HG02970 (cell line): ENCODE results near the gene SLC9A1.
A peak's percentile ranks its signal among the peaks of the same experiment; 100 is the strongest.
"Not testable (repeated sequence)": the region's sequence is repeated elsewhere in the genome, so short reads cannot be mapped to it uniquely, and the experiment has no call there.

Experiments
- ATAC-seq: cut with Tn5 transposase; IDR thresholded peaks from one replicate; pipeline ENCODE4 v1.9.1; 2021; ENCODE audit warnings: mild to moderate bottlenecking, moderate library complexity, moderate number of reproducible peaks; ENCODE audit not compliant: unreplicated experiment, low FRiP score

SLC9A1 gene

DNA sequence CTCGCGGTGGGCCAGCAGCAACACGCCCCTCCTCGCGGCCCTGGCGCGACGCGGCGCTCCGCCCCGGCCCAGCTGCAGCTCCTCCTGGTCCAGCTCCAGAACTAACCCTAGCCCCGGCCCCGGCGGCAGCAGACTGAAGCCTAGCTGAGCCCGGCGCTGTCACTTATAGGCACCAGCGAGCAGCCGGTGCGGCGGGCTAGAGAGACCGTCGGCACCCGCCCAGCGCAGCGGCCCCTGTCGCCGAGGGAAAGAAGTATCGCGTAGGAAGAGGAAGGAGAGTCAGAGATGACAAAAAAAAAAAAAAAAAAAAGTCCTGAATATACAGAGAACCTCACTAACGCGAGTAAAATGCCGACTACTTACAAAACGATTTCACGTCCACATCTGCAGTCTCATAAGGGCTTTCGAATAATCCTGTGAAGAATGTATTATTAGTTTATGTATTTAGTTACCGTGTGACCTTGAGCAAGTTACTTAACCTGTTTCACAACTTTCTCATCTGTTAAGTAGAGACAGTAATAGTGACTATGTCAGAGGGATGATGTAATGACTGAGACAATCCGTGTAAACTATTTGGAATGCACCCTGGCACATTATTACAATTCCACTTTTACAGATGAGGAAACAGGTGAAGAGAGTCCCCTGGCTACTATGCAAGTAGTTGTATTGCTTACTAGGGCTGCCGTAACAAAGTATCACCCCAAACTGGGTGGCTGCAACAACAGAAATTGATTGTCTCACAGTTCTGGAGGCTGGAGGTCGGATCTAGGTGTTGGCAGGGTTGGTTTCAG, at the start of gene SLC9A1:
TSS of gene SLC9A1 (minus strand) at position 135 of the 791 bp plus-strand sequence. CDS start 791 bp downstream, outside the sequence.
- ATAC-seq, result peak; percentile 87

DNA sequence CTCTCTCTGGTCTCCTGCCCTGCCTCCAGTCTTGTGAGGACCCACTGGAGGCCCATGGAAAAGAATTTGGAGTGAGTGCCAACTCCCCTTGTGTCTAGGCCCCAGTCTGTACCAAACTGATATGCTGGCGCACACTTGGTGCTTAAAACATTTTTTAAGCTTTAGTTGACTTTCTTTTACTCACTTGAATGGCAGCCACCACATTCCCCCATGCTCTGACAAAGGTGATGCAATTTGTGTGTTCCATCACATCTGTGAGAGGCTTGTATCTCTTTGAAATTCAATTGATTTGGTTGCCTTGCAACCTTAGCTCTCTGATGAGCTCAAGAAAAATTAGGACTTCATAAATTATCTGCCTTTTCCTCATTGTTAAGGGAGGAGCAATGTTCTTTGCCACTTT, 49.0 kb upstream of the SLC9A1 start:
- ATAC-seq, result no peak

- no peak for ATAC-seq
Observed at GRCh38 chr1:27201295-27201694, 46.4 kb upstream of the SLC9A1 start.

GRCh38 chr1:27193194-27193593, 38.3 kb upstream of the SLC9A1 start:
- no peak for ATAC-seq

- ATAC-seq, result no peak
Observed at GRCh38 chr1:27192039-27192529, 37.2 kb upstream of the SLC9A1 start.

- not testable (repeated sequence) for ATAC-seq
Observed at GRCh38 chr1:27184665-27185064, 29.7 kb upstream of the SLC9A1 start.

- ATAC-seq, result no peak
Observed at GRCh38 chr1:27179979-27180378, 25.1 kb upstream of the SLC9A1 start.

DNA sequence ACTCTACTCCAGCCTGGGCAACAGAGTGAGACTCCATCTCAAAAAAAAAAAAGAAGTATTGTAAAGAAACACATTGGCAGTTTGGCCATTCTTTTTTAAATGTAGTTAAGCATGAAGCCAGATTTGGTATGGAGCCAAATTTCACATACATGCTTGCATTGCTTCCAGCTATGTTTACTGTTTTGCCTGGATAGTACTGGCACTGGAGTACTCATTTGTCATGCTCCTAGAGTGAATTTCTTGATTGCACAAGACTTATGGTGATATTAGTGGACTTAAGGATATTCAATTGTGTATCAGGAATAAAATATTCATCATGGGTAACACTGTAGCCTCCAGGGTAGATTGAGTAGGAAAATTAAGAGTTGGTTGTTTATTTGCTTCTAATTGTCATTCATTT, 24.5 kb upstream of the SLC9A1 start:
- no peak for ATAC-seq

DNA sequence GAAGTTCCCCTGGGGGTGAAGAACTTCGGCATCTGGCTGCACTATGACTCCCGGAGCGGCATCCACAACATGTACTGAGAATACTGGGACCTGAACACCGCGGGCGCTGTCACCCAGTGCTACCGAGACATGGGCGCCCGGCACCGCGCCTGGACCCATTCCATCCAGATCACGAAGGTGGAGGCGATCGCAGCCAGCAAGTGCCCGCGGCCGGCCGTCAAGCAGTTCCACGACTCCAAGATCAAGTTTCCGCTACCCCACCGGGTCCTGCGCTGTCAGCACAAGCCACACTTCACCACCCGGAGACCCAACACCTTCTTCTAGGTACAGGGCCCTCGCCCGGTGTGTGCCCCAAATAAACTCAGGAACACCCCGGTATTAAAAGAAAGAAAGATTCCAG, 22.0 kb upstream of the SLC9A1 start:
- no peak for ATAC-seq

GRCh38 chr1:27176323-27176722, 21.4 kb upstream of the SLC9A1 start:
- ATAC-seq, result no peak

GRCh38 chr1:27172992-27173391, 18.1 kb upstream of the SLC9A1 start:
- ATAC-seq, result not testable (repeated sequence)

GRCh38 chr1:27166929-27167328, 12.0 kb upstream of the SLC9A1 start:
- no peak for ATAC-seq

DNA sequence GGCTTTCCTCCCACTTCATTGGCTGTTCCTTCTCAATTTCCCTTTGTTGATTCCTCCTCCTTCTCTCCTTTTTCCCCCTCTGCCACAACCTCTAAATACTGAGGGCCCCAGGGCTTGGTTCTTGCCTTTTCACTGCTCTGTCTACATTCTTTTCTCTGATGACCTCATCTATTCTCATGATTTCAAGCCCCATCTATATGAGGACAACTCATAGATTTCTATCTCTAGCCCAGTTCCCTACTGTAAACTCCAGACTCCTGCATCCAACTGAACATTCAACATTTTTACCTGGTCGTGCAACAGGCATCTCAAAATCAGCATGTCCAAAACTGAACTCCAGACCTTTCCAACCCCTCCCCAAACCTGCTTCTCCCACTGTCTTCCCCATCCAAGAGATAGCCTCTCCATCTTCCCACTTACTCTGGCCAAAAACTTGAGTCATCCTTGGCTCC, 11.5 kb upstream of the SLC9A1 start:
- ATAC-seq, result no peak

DNA sequence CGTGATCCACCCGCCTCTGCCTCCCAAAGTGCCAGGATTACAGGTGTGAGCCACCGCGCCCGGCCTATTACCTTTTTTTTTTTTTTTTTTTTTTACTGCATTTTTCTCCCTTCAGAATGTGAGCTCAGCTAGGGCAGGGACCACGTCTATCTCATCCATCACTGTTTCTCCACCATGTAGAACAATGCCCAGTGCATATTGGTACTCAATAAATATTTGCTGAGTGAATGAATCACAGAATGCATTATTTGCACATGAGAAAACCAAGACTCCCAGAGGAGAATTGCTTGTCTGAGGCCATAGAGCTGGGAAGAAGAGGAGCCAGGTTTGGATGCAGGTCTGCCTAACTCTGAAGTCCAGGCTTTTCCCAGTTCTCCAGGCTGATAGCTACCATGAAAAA, 8.2 kb upstream of the SLC9A1 start:
- ATAC-seq, result no peak

DNA sequence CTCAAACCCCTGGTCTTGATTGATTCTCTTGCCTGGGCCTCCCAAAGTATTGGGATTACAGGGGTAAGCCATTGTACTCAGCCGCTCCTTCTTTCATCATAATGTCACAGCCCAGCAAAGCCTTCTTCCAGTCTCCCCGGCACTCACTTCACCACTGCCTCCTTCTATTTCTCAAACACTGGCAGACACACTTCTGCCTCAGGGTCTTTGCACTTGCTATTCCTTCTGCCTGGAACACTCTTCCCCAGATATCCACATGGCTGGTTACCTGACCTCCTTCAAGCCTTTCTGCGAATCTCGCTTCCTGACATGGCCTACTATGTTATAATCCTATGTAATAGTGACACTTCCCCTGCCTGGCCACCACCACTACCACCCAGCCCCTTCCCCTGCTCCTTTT, 7.2 kb upstream of the SLC9A1 start:
- no peak for ATAC-seq

DNA sequence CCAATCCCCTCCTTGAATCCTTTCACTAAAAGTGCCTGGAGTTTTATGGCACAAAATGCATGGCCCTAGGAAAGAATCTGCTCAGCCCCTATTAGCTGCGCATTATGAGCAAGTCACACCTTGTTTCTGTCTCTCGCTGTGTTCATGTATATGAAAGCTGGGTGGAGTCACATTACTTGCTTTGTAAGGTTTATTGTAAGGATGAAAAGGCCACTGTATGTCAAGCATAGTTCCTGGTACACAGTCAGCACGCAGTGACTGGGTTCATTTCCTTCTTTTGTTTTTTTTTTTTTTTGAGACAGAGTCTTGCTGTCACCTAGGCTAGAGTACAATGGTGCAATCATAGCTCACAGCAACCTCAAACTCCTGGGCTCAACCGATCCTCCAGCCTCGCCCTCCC, 6.7 kb upstream of the SLC9A1 start:
- no peak for ATAC-seq

GRCh38 chr1:27157194-27157593, 2.3 kb upstream of the SLC9A1 start:
- no peak for ATAC-seq

DNA sequence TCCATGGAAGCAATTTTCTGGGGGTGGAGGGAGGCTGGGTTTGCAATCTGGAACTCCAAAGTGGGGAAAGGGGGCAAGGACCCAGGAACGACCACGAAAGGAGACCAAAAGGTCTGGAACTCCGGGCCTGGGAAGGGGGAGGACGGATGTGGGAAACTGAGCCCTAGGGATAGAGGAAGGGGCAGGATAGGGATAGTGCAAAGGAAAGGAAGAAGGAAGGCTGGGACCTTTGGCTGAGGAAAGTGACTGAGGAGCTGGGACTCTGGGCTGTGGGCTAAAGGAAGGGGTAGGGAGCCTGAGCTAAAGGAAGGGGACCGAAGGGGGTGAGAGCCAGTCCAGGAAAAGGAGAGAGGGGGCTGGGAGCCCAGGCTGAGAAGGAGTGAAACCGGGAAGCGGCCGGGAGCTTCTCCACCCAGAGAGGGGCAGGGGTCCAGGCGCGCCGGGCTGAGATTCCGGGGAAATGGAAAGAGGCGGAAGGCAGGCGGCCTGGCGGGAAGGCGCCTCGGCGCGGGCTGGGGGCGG, 395 bp downstream of the SLC9A1 start:
- no peak for ATAC-seq

DNA sequence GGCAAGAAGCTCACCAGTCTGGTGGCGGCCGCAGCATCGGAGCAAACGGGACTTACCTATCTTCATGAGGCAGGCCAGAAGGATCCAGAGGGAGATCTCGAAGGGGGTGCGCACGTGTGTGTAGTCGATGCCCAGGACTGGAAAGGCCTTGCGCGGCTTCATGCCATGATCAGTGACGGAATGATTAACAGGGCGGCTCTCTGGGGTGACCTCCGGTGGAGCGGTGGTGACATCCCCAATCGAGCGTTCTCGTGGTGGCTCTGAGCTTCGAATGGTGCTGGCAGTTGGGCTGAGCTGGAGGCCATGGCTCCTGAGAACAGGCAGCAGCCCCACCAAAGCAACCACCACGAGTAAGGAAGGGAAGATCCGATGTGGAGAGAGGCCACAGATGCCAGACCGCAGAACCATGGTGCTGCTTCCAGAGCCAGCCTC, 982 bp downstream of the SLC9A1 start:
- ATAC-seq, result no peak

- no peak for ATAC-seq
Observed at GRCh38 chr1:27153549-27153886, 1.4 kb downstream of the SLC9A1 start.

- no peak for ATAC-seq
Observed at GRCh38 chr1:27152829-27153548, 1.9 kb downstream of the SLC9A1 start.
